ENCODE measurements around the gene PRKN. TPM values are rescaled to one million over a fixed set of nuclear protein-coding genes. Genes with fewer than 3 reads are reported as not detected.

Gene PRKN
- total RNA-seq, 1 experiment from 2014 or later, result not detected

- H3K4me3 ChIP-seq, result no peak overlapping the region
- ChIA-PET POLR2A (ENCODE audit: unreplicated experiment) (no interaction called here), CTCF (no interaction called here)
- peaks cover 67% of the 10 kb centered on the region for H3K27me3 ChIP-seq (ENCODE audit: insufficient read depth, low read depth)
- H3K36me3 ChIP-seq (ENCODE audit: low read depth), result no peaks in the 10 kb centered on the region
- no peak overlapping the region for H2AFZ ChIP-seq
- H3K4me1 ChIP-seq (replicated peaks; ENCODE audit: insufficient read depth), result no peaks in the 10 kb centered on the region
- H3K4me2 ChIP-seq, result no peak overlapping the region
- H4K20me1 ChIP-seq (ENCODE audit: insufficient read depth), result no peaks in the 10 kb centered on the region; the same call in 1 of the 2 replicates
- DNase-seq, result no peak
- H3K9me3 ChIP-seq (ENCODE audit: insufficient read depth, low read depth), result no peaks in the 10 kb centered on the region
- no peaks in the 10 kb centered on the region for H3K79me2 ChIP-seq (ENCODE audit: low read depth)
- intact Hi-C loops (cut with micrococcal nuclease; ENCODE audit: unreplicated experiment), result no loop called here
- no peak for TF ChIP-seq CTCF (conservative IDR thresholded peaks at IDR 0.05)
- no peak for TF ChIP-seq EZH2 (IDR thresholded peaks at IDR 0.05; ENCODE audit: low read depth)
- no TSS peak for BruUV-seq (replicated peaks)
- no peak overlapping the region for H3K27ac ChIP-seq
- no peaks in the 10 kb centered on the region for H3F3A ChIP-seq (ENCODE audit: insufficient read depth, low read depth)
- H3K9me2 ChIP-seq (ENCODE audit: insufficient read depth), result no peaks in the 10 kb centered on the region
Measured at GRCh38 chr6:161533266-161533665, 1194.3 kb downstream of the PRKN start.

GRCh38 chr6:161532536-161532935, 1195.0 kb downstream of the PRKN start:
- Histone ChIP-seq H3K9me3 (ENCODE audit: insufficient read depth, low read depth) (no peaks in the 10 kb centered on the region), H4K20me1 (ENCODE audit: insufficient read depth) (no peaks in the 10 kb centered on the region; the same call in 1 of the 2 replicates), H3K9me2 (ENCODE audit: insufficient read depth) (no peaks in the 10 kb centered on the region), H3K4me3 (no peak overlapping the region), H3K79me2 (ENCODE audit: low read depth) (no peaks in the 10 kb centered on the region), H2AFZ (no peak overlapping the region), H3K4me2 (no peak overlapping the region), H3K27me3 (ENCODE audit: insufficient read depth, low read depth) (peaks cover 72% of the 10 kb centered on the region), H3K4me1 (replicated peaks; ENCODE audit: insufficient read depth) (no peaks in the 10 kb centered on the region), H3F3A (ENCODE audit: insufficient read depth, low read depth) (no peaks in the 10 kb centered on the region), H3K27ac (no peak overlapping the region), H3K36me3 (ENCODE audit: low read depth) (no peaks in the 10 kb centered on the region)
- CTCF ChIA-PET, result no interaction called here
- BruUV-seq (replicated peaks), result no TSS peak
- POLR2A ChIA-PET (ENCODE audit: unreplicated experiment), result no interaction called here
- TF ChIP-seq CTCF (conservative IDR thresholded peaks at IDR 0.05), result no peak
- no peak for TF ChIP-seq EZH2 (IDR thresholded peaks at IDR 0.05; ENCODE audit: low read depth)
- intact Hi-C loops (cut with micrococcal nuclease; ENCODE audit: unreplicated experiment), result no loop called here
- DNase-seq, result no peak

- no peak for TF ChIP-seq CTCF (conservative IDR thresholded peaks at IDR 0.05)
- no peak for TF ChIP-seq EZH2 (IDR thresholded peaks at IDR 0.05; ENCODE audit: low read depth)
- no peaks in the 10 kb centered on the region for H3K9me2 ChIP-seq (ENCODE audit: insufficient read depth)
- H3K9me3 ChIP-seq (ENCODE audit: insufficient read depth, low read depth), result no peaks in the 10 kb centered on the region
- H3F3A ChIP-seq (ENCODE audit: insufficient read depth, low read depth), result no peaks in the 10 kb centered on the region
- intact Hi-C loops (cut with micrococcal nuclease; ENCODE audit: unreplicated experiment), result no loop called here
- no peak overlapping the region for H3K4me3 ChIP-seq
- no peak overlapping the region for H2AFZ ChIP-seq
- H3K27ac ChIP-seq, result no peak overlapping the region
- H3K27me3 ChIP-seq (ENCODE audit: insufficient read depth, low read depth), result peaks cover 30% of the 10 kb centered on the region
- H3K79me2 ChIP-seq (ENCODE audit: low read depth), result no peaks in the 10 kb centered on the region
- H3K4me2 ChIP-seq, result no peak overlapping the region
- BruUV-seq (replicated peaks), result no TSS peak
- POLR2A ChIA-PET (ENCODE audit: unreplicated experiment), result no interaction called here
- CTCF ChIA-PET, result no interaction called here
- no peak for DNase-seq
- H3K36me3 ChIP-seq (ENCODE audit: low read depth), result no peaks in the 10 kb centered on the region
- no peaks in the 10 kb centered on the region for H4K20me1 ChIP-seq (ENCODE audit: insufficient read depth)
- H3K4me1 ChIP-seq (replicated peaks; ENCODE audit: insufficient read depth), result no peaks in the 10 kb centered on the region
Measured at GRCh38 chr6:161526794-161527193, 1200.8 kb downstream of the PRKN start.
